Endometrial microvascular endothelial cells (primary cell): ENCODE data around the gene ATF6. TPM values are rescaled to one million over a fixed set of nuclear protein-coding genes. Genes with fewer than 3 reads are reported as not detected.

Source experiments
- in situ Hi-C: cut with HindIII; loops from 2 replicates; pipeline ENCODE4 v1.10.0; 2017; ENCODE audit warnings: low sequenced_read_pairs, low pct_unique_long_range_greater_than_20kb; ENCODE audit errors: inconsistent ontology term
- total RNA-seq: library from RNA; depleted of rRNA; stranded (reverse); fragments of >200 nt; gene quantifications from one replicate; pipeline ENCODE4 v1.2.3, GENCODE V29; 2015; ENCODE audit errors: inconsistent ontology term

Gene ATF6
- total RNA-seq, 1 donor from 2014 or later, result 40.7 TPM

DNA sequence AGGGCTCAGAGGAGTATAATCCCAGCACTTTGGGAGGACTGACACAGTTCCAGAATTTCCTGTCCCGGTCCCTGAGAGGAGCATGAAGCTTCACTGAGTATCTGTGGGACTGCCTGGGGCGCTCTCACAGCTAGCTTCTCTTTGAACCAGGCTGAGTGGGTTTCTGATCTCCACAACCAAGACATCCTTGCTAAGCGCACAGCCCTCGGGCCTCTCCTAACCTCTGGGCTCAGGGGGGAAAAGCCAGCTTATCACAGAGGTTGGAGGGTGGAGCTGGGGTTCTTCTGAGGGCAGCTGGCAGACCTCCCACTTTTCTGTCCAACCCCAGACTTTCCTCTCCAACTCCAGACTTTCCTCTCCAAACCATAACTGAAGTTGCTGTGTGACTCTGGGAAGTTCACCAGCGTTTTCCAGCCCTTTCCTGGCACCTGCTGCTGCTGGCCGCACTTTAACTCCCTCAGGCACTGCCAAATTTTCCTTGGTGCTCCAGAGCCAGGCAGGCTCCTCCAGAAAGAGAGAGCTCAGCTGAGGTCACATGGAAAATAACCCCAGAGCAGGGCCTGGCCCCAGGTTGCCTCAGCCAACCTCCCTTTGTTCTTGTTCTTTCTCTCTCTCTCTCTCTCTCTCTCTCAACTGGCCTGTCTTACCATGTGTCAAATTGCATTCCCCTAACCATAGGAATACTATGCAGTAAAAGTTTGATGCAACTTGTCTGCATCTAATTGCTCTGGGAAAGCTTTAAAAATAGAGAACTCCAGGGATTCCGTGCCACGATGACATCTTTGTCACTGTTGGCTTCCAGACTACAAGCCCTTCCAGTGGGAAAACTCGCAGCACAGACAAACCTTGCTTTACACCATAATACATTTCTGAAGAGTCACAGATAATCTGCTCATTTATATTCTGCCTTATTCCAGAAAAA lies 208.1 kb downstream of the ATF6 start:
- in situ Hi-C loops, result no loop called here

DNA sequence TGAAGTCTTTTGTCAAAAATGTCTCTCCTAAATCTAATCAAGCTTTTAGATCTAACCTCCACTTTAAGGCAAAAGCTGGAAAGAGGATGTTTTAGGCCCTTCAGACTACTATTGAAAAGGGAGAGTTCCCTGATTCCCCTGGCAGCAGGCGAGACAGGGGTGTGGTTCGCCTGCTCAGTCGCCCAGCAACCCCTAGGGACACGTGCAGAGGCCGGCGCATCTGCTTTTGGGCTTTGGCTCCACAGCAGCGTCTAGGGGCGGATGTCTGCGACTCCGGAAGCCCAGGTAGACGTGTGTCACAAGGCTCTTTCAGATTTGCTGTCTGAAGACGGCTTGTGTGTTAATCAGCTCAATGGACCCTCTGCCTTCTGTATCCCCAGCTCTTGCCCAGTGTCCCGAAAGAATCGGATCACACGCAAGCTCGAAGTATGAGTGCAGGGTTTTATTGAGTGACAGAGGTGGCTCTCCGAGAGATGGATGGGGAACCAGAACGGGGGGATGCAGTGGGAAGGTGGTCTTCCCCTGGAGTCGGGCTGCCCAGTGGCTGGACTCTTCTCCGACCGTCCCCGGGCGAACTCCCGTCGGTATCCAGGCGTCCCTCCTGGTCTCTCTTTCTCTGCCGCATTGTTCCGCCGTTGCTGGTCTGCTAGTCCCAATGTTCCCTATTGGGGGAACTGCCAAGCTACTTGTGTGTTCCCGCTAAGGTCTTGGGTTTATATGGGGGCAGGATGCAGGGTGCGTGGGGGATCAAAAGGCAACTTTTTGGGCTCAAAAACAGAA lies 212.1 kb downstream of the ATF6 start:
- in situ Hi-C loops, result no loop called here

DNA sequence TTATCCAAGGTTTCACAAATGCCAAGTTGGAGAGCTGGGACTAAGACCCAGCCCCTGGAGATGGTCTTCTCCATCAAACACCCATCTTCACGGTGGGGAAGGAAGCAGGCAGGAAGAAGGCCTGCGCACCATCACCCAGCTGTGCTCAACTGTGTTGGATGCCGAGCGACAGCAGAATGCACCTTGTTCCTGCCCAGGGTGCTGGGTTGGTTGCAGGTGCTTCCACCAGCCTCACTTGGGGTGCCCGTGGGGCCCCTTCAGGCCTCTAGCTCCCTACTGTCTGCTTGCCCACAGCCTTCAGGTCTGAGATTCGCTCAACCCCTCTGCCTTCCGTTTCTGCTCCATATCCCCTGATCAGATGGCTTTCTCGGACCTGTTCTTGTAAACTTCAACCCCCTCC lies 215.0 kb downstream of the ATF6 start:
- in situ Hi-C loops, result no loop called here

DNA sequence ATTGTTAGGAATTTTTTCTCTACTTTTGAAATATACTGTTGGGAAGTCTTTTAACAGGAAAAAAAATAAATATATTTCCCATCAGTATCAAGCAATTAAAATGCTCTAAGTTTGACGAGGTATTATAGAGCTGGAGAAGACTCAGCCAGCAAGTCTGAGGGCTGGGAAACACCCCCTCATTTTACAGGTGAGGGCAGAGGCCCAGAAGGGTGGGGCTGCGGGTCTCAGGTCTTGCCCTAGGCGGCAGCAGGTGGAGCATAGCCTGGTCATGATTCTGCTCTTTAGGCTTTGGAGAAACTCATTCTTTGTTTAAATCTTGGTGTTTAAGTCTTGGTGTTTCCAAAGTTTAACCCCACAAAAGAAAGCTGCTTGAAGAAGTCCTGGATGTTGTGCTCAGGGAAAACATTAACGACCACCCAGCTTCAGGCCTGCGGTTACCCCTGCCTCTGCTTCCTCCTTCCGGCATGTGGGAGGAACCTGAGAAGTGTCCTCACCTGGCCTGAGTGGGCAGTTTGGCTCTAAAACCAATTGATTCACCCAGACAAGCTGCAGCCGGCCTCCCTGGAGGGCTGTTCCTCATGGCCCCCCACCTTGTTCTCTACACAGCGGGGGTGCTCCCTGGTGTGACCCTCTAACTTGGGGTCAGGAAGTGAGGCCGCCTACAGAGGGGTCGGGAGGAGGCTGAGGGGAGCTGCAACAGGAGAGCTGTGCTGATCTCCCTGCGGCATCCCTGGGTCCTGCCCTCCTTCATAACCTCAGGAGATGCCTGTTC lies 215.8 kb downstream of the ATF6 start:
- in situ Hi-C loops, result no loop called here

DNA sequence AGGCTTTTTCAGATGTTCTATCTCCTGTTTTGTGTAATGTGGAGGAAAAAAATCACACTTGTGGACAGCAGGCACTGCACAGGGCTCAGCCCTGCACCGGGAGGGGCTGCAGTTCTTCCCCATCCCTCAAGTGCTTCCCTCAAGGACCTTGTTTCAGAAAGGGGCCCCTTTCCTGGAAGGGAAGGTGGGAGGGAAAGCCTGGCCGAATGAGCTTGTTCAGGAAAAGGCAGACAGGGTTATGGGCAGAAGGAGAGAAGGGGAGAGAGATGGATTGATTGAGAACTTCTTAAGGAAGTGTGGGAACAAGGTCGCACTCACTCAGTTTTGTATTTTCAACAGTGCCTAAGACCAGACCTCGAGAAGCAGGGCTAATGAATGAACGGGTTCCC lies 216.4 kb downstream of the ATF6 start:
- in situ Hi-C loops, result no loop called here

DNA sequence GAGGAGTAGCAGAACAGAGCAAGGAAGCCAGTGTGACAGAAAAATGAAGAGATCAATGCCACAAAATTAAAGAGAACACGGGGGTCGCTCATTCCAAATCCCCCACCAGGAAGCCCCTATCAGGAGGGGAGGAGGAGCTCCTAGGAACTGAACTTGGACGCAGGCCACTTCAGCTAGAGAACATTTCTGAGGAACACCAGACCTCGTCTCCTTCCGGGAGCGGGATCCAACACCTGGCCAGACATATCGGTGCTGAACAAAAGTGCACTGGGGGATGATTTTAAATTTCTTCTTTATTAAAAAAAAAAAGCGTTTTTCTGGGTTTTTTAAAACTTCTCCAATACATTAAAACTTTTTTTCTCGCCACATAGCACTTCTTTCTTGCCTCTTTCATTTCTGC lies 216.8 kb downstream of the ATF6 start:
- in situ Hi-C loops, result no loop called here

DNA sequence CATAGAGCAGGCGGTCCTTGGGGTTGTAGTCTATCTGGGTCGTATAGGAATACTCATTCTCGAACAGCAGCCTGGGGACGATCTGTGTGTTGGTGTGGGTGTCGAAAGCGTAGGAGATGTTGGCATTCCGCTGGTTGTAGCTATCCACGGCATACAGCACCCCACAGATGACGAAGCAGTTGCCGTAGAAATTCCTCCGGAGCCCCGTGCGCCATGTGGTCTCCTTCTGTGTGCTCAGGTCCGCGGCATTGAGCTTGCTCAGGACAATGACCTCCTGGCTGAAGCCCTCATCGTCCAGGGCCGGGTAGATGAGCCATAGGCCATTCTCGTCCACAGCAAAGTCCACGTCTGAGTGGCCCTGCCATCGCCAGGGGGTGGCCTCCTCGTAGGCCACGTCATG lies 217.6 kb downstream of the ATF6 start:
- in situ Hi-C loops, result no loop called here

DNA sequence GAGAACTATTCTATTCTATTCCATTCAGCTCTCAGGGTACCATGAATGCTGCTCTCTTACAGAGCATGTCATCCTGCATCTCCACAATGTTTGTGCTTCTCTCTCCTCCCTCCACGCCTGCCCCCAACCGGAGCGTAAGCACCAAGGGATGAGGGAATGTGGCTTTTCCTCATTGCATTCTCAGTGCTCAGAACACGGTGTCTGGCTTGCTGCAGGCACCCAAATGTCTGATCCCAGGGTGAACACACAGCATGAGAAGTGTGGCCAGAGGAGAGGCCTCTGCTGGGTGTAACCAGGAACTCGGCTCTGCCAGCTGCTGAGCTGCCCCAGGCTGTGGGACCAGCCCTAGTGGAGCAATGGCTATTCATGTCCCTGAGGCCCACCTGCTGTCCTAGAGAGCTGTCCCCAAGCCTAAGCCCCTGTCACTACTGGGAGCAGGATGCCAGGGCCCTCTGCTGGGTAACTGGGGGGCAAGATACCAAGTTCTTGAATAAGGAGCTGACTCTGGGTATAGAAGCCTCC lies 219.2 kb downstream of the ATF6 start:
- in situ Hi-C loops, result no loop called here

DNA sequence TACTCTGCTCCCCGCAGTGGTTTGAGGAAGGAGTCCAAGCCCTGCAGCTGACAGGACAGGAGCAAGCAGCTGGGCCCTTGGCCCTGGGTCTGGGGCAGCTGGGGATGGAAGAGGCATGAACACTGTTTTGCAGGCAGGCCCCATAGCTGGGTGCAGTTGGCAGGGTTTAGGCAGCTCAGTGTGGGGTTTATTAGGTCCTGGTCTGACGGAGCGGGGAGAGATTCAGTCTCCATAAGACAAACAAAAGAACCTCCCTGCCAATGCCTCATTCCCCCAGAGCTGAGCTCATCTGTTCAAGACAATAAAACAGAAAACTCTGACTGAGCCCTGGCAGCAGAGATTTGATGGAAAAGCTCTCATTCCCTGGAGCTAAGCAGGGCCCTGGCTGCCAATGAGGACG lies 220.2 kb downstream of the ATF6 start:
- in situ Hi-C loops, result no loop called here

DNA sequence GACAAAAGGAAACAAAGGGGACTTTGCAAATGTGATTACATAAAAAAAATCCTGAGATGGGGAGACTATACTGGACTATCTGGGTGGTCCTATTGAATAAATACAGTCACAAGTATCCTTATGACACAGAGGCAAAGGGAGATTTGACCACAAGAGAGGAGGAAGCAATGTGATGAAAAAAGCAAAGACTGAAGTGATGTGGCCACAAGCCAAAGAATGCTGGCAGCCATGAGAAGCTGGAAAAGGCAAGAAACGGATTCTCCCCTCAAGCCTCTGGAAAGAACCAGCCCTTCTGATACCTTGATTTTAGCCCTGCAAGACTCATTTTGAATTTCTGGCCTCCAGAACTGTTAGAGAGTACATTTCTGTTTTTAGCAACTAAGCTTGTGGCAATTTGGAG lies 221.2 kb downstream of the ATF6 start:
- in situ Hi-C loops, result no loop called here

DNA sequence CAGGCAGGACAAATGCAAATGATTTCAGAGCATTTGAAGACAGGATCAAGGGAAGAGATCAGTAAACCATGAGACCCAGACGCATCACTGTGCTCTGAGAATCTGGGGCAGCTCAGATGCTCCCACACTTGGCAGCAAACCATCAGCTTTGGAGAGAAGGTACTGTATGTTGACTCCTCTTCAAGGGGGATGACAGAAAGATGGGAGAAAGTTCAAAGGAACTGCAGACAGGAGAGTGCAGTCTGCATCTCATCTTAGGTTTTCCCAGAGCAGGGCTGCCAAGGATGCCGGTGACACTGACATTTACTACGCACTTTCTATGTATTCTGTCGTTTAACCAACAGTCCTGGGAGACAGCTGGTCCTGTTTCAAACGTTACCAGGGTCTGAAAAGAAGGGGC lies 221.8 kb downstream of the ATF6 start:
- in situ Hi-C loops, result no loop called here

DNA sequence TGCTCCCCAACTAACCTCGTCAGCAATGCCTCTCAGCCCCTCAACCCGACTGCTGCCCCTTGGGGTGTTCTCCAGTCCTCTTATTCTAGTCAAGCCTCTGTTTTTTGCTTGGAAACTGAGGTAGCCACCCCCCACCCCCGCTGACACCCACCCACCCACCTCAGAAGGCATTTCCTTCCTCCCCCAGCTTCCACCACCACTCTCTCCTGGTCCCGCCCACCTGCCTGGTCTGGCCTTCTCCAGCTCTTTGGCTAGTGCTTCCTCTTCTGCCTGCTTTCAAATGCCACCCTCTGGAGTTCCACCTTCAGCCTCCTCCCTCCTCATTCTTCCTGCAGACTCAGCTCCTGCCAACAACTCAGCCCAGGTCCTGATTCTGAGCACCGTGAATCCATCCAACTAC lies 222.3 kb downstream of the ATF6 start:
- in situ Hi-C loops, result no loop called here

DNA sequence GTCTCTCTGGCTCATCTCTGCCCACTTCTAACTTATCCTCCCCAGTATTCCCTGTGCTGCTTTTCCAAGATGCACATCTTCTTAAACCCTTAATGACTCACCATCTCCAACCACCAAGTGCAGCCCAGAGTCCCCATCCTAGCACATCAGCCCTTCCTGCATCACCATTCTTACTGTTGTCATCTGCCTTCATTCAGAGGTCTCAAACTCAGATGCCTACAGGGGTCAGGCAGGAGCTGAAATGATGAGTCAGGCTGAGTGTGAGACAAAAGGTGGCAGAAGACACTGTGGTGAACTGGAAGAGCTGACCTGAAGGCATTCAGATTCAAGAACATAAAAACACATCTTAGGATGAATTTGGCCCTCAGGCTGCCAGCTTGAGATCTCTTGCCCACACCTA lies 223.0 kb downstream of the ATF6 start:
- in situ Hi-C loops, result no loop called here

DNA sequence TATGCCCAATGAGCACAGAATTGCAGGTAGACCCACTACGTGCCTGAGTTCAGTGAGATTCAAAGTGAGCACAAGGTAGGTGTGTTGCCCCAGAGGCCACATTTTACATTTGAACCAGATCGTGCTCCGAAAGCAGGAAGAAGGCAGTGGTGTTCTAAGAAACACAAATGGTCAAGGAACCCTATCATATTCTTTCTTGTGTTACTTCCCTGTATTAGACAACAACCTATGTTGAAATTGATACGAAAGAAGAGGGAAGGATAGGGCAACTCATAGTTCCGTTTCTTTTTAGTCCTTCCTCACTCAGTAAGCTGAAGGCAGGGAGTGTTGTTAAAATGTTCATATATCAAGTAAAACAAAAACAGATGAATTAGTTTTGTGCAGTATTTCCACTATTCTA lies 223.7 kb downstream of the ATF6 start:
- in situ Hi-C loops, result no loop called here

DNA sequence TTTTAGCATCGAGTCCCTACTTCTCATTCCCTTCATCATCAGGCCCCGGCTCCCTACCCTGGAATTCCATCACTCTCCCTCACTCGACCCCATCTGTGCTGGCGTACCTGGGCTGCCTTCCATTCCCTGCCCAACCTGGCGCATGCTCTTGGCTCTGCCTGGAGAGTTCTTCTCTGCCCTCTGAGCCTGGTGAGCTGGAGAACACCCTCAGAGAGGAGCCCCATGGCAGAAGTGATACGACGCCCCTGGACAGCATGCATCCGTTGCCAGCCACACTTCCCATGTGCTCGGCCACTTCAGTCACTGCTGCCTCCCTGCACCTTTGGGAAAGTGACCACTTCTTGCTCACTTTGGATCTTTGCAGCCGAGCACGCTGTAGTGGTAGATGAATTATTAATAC lies 227.5 kb downstream of the ATF6 start:
- in situ Hi-C loops, result no loop called here

DNA sequence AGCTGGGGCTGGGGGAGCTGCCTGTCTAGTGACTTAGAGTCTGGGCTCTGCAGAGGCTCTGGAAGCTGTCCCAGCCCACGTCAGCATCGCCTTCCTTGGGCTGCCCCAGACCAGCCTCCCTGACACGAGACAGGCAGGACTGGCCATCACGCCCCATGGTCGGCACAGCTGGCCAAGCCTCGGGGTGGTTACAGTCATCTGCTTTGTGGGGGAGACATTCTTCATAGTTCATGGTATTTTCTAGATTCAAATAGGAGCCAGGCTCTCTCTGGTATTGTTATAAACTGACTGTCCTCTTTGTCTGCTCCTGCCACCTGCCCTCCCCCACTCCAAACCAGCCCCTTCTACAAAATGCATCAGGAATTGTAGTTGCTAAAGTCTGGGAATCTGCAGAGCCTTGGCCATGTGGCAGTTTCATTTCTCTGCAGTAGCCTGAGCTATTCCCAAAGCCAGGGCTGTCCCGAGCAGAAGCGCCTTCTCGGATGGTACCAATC lies 228.1 kb downstream of the ATF6 start:
- in situ Hi-C loops, result no loop called here

DNA sequence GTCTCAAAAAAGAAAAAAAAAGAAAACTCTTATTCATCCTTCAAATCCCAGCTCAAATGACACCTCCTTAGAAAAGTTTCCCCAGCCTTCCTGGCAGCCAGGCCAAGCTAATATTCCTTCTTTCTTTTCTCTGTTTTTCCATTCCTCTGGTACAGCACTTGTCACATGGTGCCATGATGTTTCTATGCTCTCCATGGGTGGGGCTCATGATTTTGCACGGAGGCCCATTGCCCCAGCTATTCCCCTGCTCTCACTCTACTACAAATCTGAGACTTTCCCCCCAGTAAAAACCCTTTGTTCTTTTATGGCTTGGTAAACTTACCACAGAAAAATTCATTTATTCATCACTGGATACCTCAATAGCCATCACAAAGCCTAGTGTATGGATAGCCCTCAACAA lies 231.0 kb downstream of the ATF6 start:
- in situ Hi-C loops, result no loop called here

DNA sequence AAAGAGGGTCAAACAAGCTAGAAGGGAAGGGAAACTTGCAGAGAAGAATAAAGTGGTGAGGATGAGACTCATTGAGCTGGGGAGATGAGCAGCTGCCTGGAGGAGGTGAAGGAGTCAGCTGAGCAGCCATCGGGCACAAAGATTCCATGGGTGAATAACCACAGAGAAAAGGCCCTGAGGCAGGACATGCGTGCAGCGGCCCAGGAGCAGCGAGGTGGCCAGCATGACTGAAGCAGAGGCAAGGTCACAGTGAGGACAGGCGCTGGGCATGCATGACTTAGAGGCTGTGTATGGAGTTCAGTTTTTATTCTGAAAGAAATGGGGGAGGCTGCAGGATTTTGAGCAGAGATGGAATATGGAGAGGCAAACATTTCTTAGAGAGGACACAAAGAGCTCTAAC lies 232.7 kb downstream of the ATF6 start:
- in situ Hi-C loops, result no loop called here
